ENCODE measurements around the gene TTI1.

The TTI1 gene

DNA sequence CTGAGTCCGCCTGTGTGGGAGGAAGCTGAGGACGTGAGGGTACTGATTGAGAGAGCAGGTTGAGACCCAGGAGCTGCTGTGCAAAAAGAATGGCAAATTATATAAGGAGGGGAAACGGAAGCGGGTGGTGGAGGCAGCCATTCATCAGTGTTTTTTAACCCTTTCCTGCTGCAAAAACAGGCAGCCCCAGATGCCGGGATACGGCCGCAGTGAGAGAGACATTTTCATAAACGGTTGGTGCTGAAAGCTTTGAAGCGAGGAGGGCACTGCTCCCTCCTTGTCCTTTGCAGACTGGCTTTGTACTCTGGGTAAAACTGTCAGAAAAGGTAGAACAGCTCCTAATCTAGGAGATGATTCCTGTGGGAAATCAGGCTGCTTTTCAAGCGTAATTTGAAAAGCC lies 56.4 kb downstream of the TTI1 start:
- TF ChIP-seq CTCF (IDR thresholded peaks at IDR 0.05), result no peak
- H3K9me3 ChIP-seq, result no peaks in the 10 kb centered on the region
- no peaks in the 10 kb centered on the region for H3K4me1 ChIP-seq (ENCODE audit: control insufficient read depth in 1 of 2, insufficient read depth in 1 of 2, low read depth in 1 of 2, low read length in 1 of 2)
- H3K27ac ChIP-seq, result no peak overlapping the region
- H3K36me3 ChIP-seq, result peaks cover 4% of the 10 kb centered on the region
- peaks cover 18% of the 10 kb centered on the region for H3K27me3 ChIP-seq
- H3K4me3 ChIP-seq (ENCODE audit: low read depth in 1 of 2, low read length in 1 of 2), result no peak overlapping the region

GRCh38 chr20:37973059-37973910 lies 60.0 kb downstream of the TTI1 start:
- Histone ChIP-seq H3K27ac (no peak overlapping the region), H3K4me3 (ENCODE audit: low read depth in 1 of 2, low read length in 1 of 2) (no peak overlapping the region), H3K4me1 (ENCODE audit: control insufficient read depth in 1 of 2, insufficient read depth in 1 of 2, low read depth in 1 of 2, low read length in 1 of 2) (no peaks in the 10 kb centered on the region), H3K36me3 (no peaks in the 10 kb centered on the region), H3K27me3 (peaks cover 21% of the 10 kb centered on the region), H3K9me3 (no peaks in the 10 kb centered on the region)
- no peak for TF ChIP-seq CTCF (IDR thresholded peaks at IDR 0.05)

GRCh38 chr20:37972256-37973058 lies 60.8 kb downstream of the TTI1 start:
- Histone ChIP-seq H3K4me3 (ENCODE audit: low read depth in 1 of 2, low read length in 1 of 2) (no peak overlapping the region), H3K27me3 (peaks cover 15% of the 10 kb centered on the region), H3K36me3 (no peaks in the 10 kb centered on the region), H3K27ac (no peak overlapping the region), H3K9me3 (no peaks in the 10 kb centered on the region), H3K4me1 (ENCODE audit: control insufficient read depth in 1 of 2, insufficient read depth in 1 of 2, low read depth in 1 of 2, low read length in 1 of 2) (no peaks in the 10 kb centered on the region)
- TF ChIP-seq CTCF (IDR thresholded peaks at IDR 0.05), result no peak

DNA sequence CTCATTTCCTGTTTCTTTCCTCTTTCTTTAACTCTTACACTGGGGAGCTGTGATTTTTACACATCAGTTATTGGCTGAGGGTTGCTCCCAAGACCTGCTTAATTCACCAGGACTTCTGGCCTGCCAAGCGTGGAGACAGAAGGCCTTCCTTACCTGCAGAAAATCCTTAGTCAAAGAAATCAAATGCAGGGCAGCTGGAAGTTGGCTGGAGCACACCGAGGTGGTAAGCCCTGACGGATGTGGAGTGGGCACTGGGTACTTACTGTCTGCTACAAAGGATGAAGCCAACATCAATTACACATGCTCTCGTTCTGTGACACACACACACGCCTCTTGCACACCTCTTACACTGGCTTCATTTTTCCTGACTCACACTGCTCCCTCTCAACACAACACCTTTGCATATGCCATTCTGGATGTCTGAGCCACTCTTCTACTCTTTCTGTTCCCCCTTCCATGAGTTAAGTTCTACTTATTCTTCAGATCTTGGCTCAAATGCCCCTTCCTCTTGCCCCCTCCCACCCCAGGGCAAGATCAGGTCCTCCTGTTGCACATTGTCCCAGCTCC lies 61.6 kb downstream of the TTI1 start:
- no peak for TF ChIP-seq CTCF (IDR thresholded peaks at IDR 0.05)

GRCh38 chr20:37970856-37971245 lies 62.4 kb downstream of the TTI1 start:
- Histone ChIP-seq H3K27ac (no peak overlapping the region), H3K4me1 (ENCODE audit: control insufficient read depth in 1 of 2, insufficient read depth in 1 of 2, low read depth in 1 of 2, low read length in 1 of 2) (no peaks in the 10 kb centered on the region), H3K4me3 (ENCODE audit: low read depth in 1 of 2, low read length in 1 of 2) (no peak overlapping the region), H3K27me3 (peaks cover 9% of the 10 kb centered on the region), H3K36me3 (no peaks in the 10 kb centered on the region), H3K9me3 (no peaks in the 10 kb centered on the region)
- TF ChIP-seq CTCF (IDR thresholded peaks at IDR 0.05), result no peak

More for the DNA sequence above, 61.6 kb downstream of the TTI1 start:
- H3K4me1 ChIP-seq (ENCODE audit: control insufficient read depth in 1 of 2, insufficient read depth in 1 of 2, low read depth in 1 of 2, low read length in 1 of 2), result no peaks in the 10 kb centered on the region
- no peaks in the 10 kb centered on the region for H3K9me3 ChIP-seq
- H3K27me3 ChIP-seq, result peaks cover 10% of the 10 kb centered on the region
- H3K4me3 ChIP-seq (ENCODE audit: low read depth in 1 of 2, low read length in 1 of 2), result no peak overlapping the region
- H3K27ac ChIP-seq, result no peak overlapping the region
- H3K36me3 ChIP-seq, result no peaks in the 10 kb centered on the region

Data from neutrophil (primary cell).